Stomach (tissue), 9 donors: Measurements from ENCODE around the gene BPIFB3. TPM values are rescaled to one million over a fixed set of nuclear protein-coding genes. Genes with fewer than 3 reads are reported as not detected.

Experiments
- DNase-seq, 2 donors: peaks; one replicate each; pipeline versions ENCODE4 v3.0.0 to v3.0.0-alpha.2; 2013 to 2019
- H3K27ac ChIP-seq, 5 donors: fragments of 200-600 bp in 4 of 5; sonication (generic) in 4 of 5; one replicate each; pipeline ENCODE4 v1.5.1; 2013 to 2019; ENCODE audit warnings: mild to moderate bottlenecking in 1 of 5, moderate library complexity in 1 of 5
- H3K27me3 ChIP-seq, 3 donors: fragments of 200-600 bp; sonication (generic); one replicate each; pipeline ENCODE4 v1.5.1; 2017 to 2019; ENCODE audit warnings: mixed run types in 1 of 3
- H3K36me3 ChIP-seq, 4 donors: fragments of 200-600 bp; sonication (generic); 1 replicate in 3 of 4; 2 replicates in 1 of 4; pipeline ENCODE4 v1.5.1; 2016 to 2019
- H3K4me1 ChIP-seq, 4 donors: fragments of 200-600 bp; sonication (generic); one replicate each; pipeline ENCODE4 v1.5.1; 2016 to 2019
- H3K4me3 ChIP-seq, 4 donors: fragments of 200-600 bp; sonication (generic) in 3 of 4; one replicate each; pipeline ENCODE4 v1.5.1; 2016 to 2019; ENCODE audit warnings: mild to moderate bottlenecking in 1 of 4
- H3K9me3 ChIP-seq, 4 donors: fragments of 200-600 bp; sonication (generic); one replicate each; pipeline ENCODE4 v1.5.1; 2016 to 2019
- CTCF ChIP-seq, 7 experiments: fragments of 450-650 bp in 4 of 7; fragments of 200-600 bp in 3 of 7; sonication (generic) in 3 of 7; IDR thresholded peaks; one replicate each; pipeline ENCODE4 v1.5.1; 2016 to 2019; ENCODE audit warnings: antibody characterized with exemption in 7 of 7, control low read depth in 2 of 7, mild to moderate bottlenecking in 1 of 7
- EP300 ChIP-seq: sonication (generic); formaldehyde crosslinking; IDR thresholded peaks from one replicate; pipeline ENCODE4 v1.6.1; 2017; ENCODE audit warnings: antibody characterized with exemption
- POLR2A ChIP-seq, 4 donors: fragments of 450-650 bp; IDR thresholded peaks; one replicate each; pipeline ENCODE4 v1.6.1; 2016; ENCODE audit warnings: antibody characterized with exemption in 4 of 4, control low read depth in 2 of 4, mild to moderate bottlenecking in 1 of 4, moderate library complexity in 1 of 4
- POLR2AphosphoS5 ChIP-seq, 3 donors: sonication (generic); formaldehyde crosslinking; IDR thresholded peaks; one replicate each; pipeline ENCODE4 v1.6.1; 2016; ENCODE audit warnings: antibody characterized with exemption in 3 of 3
- WGBS, 5 donors: extraction: QIAGEN DNeasy Blood & Tissue Kit in 3 of 5; methylation state at CpG; one replicate each; pipeline versions ENCODE4 v1.1.5 to v1.1.7; 2013 to 2018; 5-methylcytosine and 5-hydroxymethylcytosine counted together
- intact Hi-C: fragments of 100-400 bp; cut with DNase I; formaldehyde crosslinking; loops from one replicate; pipeline ENCODE4 v1.15.1; 2023; ENCODE audit warnings: low total_unique reads
- polyA plus RNA-seq, 3 donors: library from polyadenylated mRNA; stranded (reverse); fragments of 200-250 nt; gene quantifications; one replicate each; pipeline ENCODE4 v1.2.3, GENCODE V29; 2013
- total RNA-seq, 5 donors: library from RNA; depleted of rRNA; stranded (reverse); fragments of >200 nt; gene quantifications; one replicate each; pipeline versions ENCODE4 v1.1.0 to v1.2.3, GENCODE V29; 2014 to 2016
- donor health status: healthy with polysubstance abuse.
- donor health status: Bipolar disorder and iron deficiency.
- donor health status: healthy.

BPIFB3 gene
- total and polyA plus RNA-seq, 8 donors = not detected

- TF ChIP-seq EP300 (no peak), POLR2A (IDR thresholded peaks at IDR 0.05) (no peak), POLR2AphosphoS5 (IDR thresholded peaks at IDR 0.05) (no peak), CTCF (IDR thresholded peaks at IDR 0.05) (no peak)
- DNase-seq = no peak
- WGBS, 5 donors = 80 to 85% (median 82%) methylated on average over 15 of the region's 15 CpGs
- H3K27ac ChIP-seq = no peak overlapping the region
- peaks cover 0 to 46% (median 4%) of the 10 kb centered on the region in 3 donors for H3K27me3 ChIP-seq
- H3K9me3 ChIP-seq = no peaks in the 10 kb centered on the region
- intact Hi-C loops = no loop called here
- peaks cover 0 to 4% (median 0%) of the 10 kb centered on the region in 4 donors for H3K4me1 ChIP-seq
- H3K36me3 ChIP-seq = no peaks in the 10 kb centered on the region
- H3K4me3 ChIP-seq = no peak overlapping the region
Measured at GRCh38 chr20:33012327-33013189, 41.1 kb upstream of the BPIFB3 start.

DNA sequence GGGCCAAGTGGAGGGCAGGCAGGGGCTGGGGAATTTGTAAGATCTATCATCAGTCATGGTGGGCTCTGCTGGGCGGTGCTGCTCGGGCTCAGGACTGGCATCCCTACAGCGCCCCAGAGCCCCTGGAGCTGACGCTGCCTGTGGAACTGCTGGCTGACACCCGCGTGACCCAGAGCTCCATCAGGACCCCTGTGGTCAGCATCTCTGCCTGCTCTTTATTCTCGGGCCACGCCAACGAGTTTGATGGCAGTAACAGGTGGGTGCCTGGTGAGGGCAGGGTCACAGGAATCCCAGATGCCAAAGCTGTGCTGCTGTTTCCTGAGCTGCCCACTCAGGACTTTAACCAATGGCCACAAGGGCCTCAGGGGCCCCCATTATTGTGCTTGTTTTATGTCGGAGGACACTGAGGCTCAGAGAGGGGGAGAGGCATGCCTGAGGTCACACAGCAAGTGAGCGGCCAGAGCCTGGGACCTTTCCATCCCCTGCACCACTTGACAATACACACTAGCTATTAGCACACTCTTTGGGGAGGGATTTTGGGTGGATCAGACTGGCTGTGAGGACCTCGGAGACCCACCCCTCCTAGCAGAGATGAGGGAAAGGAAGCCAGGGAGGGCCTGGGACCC, 39.9 kb upstream of the BPIFB3 start:
- Histone ChIP-seq H3K4me1 (peaks cover 0 to 4% (median 0%) of the 10 kb centered on the region in 4 donors), H3K9me3 (no peaks in the 10 kb centered on the region), H3K27me3 (peaks cover 0 to 46% (median 4%) of the 10 kb centered on the region in 3 donors), H3K27ac (no peak overlapping the region), H3K4me3 (no peak overlapping the region), H3K36me3 (no peaks in the 10 kb centered on the region)
- TF ChIP-seq POLR2AphosphoS5 (IDR thresholded peaks at IDR 0.05) = no peak
- no peak for TF ChIP-seq EP300
- no peak for TF ChIP-seq POLR2A (IDR thresholded peaks at IDR 0.05)
- TF ChIP-seq CTCF (IDR thresholded peaks at IDR 0.05) = no peak
- no peak for DNase-seq
- WGBS, 5 donors = 67 to 76% (median 71%) methylated on average over 4 to 12 of the region's 12 CpGs
- intact Hi-C loops = no loop called here

DNA sequence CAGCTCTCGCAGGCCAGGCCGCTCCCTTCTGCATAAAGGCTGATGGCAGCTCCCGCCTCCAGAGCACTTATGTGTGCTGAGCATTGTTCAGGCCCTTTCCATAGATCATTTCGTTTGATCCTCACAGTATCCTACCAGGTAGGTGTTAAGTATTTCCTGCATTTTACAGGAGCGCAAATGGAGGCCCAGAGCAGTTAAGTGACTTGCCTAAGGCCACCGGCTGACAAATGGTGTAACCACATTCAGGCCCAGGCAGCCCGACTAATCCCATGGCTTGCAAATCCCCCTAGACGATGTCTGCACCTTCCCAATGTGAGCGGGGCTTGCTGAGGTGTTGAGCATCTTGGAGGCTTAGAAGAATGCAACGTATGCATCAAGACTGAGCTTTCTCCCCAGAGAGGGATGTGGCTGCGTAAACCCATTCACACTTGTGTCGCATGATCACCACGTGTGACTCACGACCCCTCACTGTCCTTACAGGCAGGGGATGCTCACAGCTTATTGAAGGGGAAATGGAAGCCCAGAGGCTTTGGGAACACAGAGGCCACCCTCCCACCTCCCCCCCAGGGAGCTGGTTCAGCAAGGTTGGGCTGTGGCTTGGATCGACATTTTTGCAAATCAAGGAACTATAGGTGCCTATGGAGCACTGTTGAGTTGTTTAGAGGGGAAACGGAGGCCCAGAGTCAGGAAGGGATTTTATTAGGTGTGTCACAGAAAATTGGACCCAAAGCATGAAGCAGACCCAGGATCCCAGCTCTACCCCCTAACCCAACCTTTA, 39.2 kb upstream of the BPIFB3 start:
- no peak overlapping the region for H3K4me3 ChIP-seq
- 37 to 58% (median 47%) methylated on average over 16 of the region's 16 CpGs for WGBS, 5 donors
- no peak for DNase-seq
- H3K27me3 ChIP-seq = peaks cover 0 to 46% (median 4%) of the 10 kb centered on the region in 3 donors
- intact Hi-C loops = no loop called here
- no peaks in the 10 kb centered on the region for H3K36me3 ChIP-seq
- H3K4me1 ChIP-seq = peaks cover 0 to 3% (median 0%) of the 10 kb centered on the region in 4 donors
- no peak overlapping the region for H3K27ac ChIP-seq
- no peaks in the 10 kb centered on the region for H3K9me3 ChIP-seq
- no peak for TF ChIP-seq EP300
- TF ChIP-seq POLR2A (IDR thresholded peaks at IDR 0.05) = no peak
- TF ChIP-seq CTCF (IDR thresholded peaks at IDR 0.05) = no peak

DNA sequence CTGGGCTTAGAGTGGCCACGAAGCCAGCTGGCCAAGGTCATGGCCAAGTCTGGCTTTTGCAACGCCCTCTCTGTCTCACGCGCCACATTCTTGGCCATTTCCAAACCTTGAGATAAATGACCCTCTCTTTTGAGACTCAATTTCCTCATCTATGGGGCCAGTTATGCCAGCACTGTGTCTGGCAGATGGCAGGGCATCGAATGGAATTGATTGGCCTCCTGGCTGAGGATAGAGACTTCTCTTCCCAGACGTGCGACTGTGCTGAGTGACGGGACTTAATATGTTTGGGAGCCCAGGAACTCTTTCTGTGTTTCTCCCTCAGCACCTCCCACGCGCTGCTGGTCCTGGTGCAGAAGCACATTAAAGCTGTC, 38.6 kb upstream of the BPIFB3 start:
- Histone ChIP-seq H3K36me3 (no peaks in the 10 kb centered on the region), H3K27ac (no peak overlapping the region), H3K4me1 (no peaks in the 10 kb centered on the region), H3K27me3 (peaks cover 0 to 46% (median 4%) of the 10 kb centered on the region in 3 donors), H3K9me3 (no peaks in the 10 kb centered on the region), H3K4me3 (no peak overlapping the region)
- TF ChIP-seq EP300 = no peak
- no peak for TF ChIP-seq POLR2A (IDR thresholded peaks at IDR 0.05)
- DNase-seq = no peak
- intact Hi-C loops = no loop called here
- WGBS, 5 donors = 71 to 81% (median 74%) methylated on average over 10 of the region's 10 CpGs
